ENCODE results near the gene MATCAP1.
A peak's percentile ranks its signal among the peaks of the same experiment; 100 is the strongest.

The MATCAP1 gene

GRCh38 chr16:67155295-67156142 is 28.2 kb downstream of the MATCAP1 start:
- peak; percentile 12 for DNase-seq

- DNase-seq, result no peak
Observed at GRCh38 chr16:67154578-67155294, 29.0 kb downstream of the MATCAP1 start.

GRCh38 chr16:67151431-67152097 is 32.2 kb downstream of the MATCAP1 start:
- DNase-seq, result no peak

GRCh38 chr16:67150833-67151396 is 32.8 kb downstream of the MATCAP1 start, which contains the start of gene B3GNT9:
Gene B3GNT9 (minus strand): TSS chr16:67150998. CDS start chr16:67150485, 513 bp downstream.
- DNase-seq, result no peak

- DNase-seq, result no peak
Observed at GRCh38 chr16:67150047-67150832, 33.5 kb downstream of the MATCAP1 start.

- no peak for DNase-seq
Observed at GRCh38 chr16:67149276-67150046, 34.3 kb downstream of the MATCAP1 start.

GRCh38 chr16:67148656-67149275 is 35.0 kb downstream of the MATCAP1 start:
- no peak for DNase-seq

GRCh38 chr16:67148221-67148620 is 35.5 kb downstream of the MATCAP1 start:
- DNase-seq, result no peak

GRCh38 chr16:67147437-67148140 is 36.2 kb downstream of the MATCAP1 start:
- DNase-seq, result no peak

GRCh38 chr16:67146523-67147357 is 37.0 kb downstream of the MATCAP1 start:
- DNase-seq, result no peak

GRCh38 chr16:67145746-67146145 is 38.0 kb downstream of the MATCAP1 start:
- DNase-seq, result no peak

- no peak for DNase-seq
Observed at GRCh38 chr16:67144943-67145342, 38.8 kb downstream of the MATCAP1 start.

- DNase-seq, result no peak
Observed at GRCh38 chr16:67142342-67142741, 41.4 kb downstream of the MATCAP1 start.

- no peak for DNase-seq
Observed at GRCh38 chr16:67141391-67141790, 42.4 kb downstream of the MATCAP1 start.

- no peak for DNase-seq
Observed at GRCh38 chr16:67137605-67138004, 46.2 kb downstream of the MATCAP1 start.

GRCh38 chr16:67129422-67129821 is 54.3 kb downstream of the MATCAP1 start:
- no peak for DNase-seq

GRCh38 chr16:67128887-67129286 is 54.9 kb downstream of the MATCAP1 start:
- DNase-seq, result no peak

GRCh38 chr16:67128417-67128816 is 55.3 kb downstream of the MATCAP1 start:
- no peak for DNase-seq

Measured in NCI-H1048 (cell line).